Endothelial cell of umbilical vein (primary cell): ENCODE results near the gene KCNH8. TPM values are rescaled to one million over a fixed set of nuclear protein-coding genes. Genes with fewer than 3 reads are reported as not detected.

Experiments
- BruUV-seq: library from RNA; stranded (reverse); fragments of 400-500 nt; replicated peaks from 2 replicates; lab custom pipeline; 2021; lab: Mats Ljungman, UMichigan
- CTCF ChIA-PET: fragments of 300-600, 350-600 bp; sonication (Branson Sonifier 250); formaldehyde crosslinking; loops from one replicate; lab custom pipeline; 2021; ENCODE audit warnings: antibody characterized with exemption, inconsistent platforms; lab: Charles Lee
- POLR2A ChIA-PET: fragments of 300-600, 350-600 bp; sonication (Branson Sonifier 250); formaldehyde crosslinking; loops from one replicate; lab custom pipeline; 2021; ENCODE audit warnings: antibody characterized with exemption, inconsistent platforms; lab: Charles Lee
- DNase-seq: peaks from one replicate; pipeline ENCODE4 v3.0.0-alpha.2; 2011; ENCODE audit warnings: low read depth, low spot score
- FAIRE-seq: peaks from 2 replicates; lab custom pipeline; 2011; peaks lifted over from hg19 to GRCh38; lab: Jason Lieb, UNC
- H2AFZ ChIP-seq: 2 replicates; pipeline ENCODE4 v1.6.0; 2012; ENCODE audit warnings: low read depth, low read length, control low read depth, inconsistent platforms
- H3K27ac ChIP-seq: 2 replicates; pipeline ENCODE4 v1.5.1; 2011; ENCODE audit warnings: low read depth, mild to moderate bottlenecking, control low read depth, low read length, moderate library complexity; ENCODE audit not compliant: insufficient read depth
- H3K27me3 ChIP-seq, 2 experiments: 2 replicates each; pipeline versions ENCODE4 v1.6.0 to v1.6.1; 2011; ENCODE audit warnings: low read length in 2 of 2, mixed read lengths in 1 of 2; ENCODE audit not compliant: control insufficient read depth in 2 of 2, insufficient read depth in 2 of 2
- H3K36me3 ChIP-seq, 2 experiments: 2 replicates in 1 of 2; 3 replicates in 1 of 2; pipeline ENCODE4 v1.5.1; 2011; ENCODE audit warnings: low read length in 2 of 2, mild to moderate bottlenecking in 1 of 2, moderate library complexity in 1 of 2; ENCODE audit not compliant: control insufficient read depth in 2 of 2, insufficient read depth in 2 of 2; ENCODE audit errors: extremely low read depth in 1 of 2
- H3K4me1 ChIP-seq: 3 replicates; pipeline ENCODE4 v1.5.1; 2011; ENCODE audit warnings: mild to moderate bottlenecking, low read length; ENCODE audit not compliant: control insufficient read depth, insufficient read depth; ENCODE audit errors: extremely low read depth
- H3K4me2 ChIP-seq: 2 replicates; pipeline ENCODE4 v1.6.1; 2011; ENCODE audit warnings: low read length, control low read depth, mixed read lengths; ENCODE audit not compliant: insufficient read depth
- H3K4me3 ChIP-seq, 3 experiments: fragments of 200-600 bp in 1 of 3; sonication (generic), shearing (Covaris generic) in 1 of 3; replicated peaks in 1 of 3; 2 replicates each; pipeline ENCODE4 v1.5.1; 2011 to 2016; ENCODE audit warnings: control low read depth in 3 of 3, low read length in 3 of 3, mild to moderate bottlenecking in 2 of 3, inconsistent platforms in 1 of 3, low read depth in 1 of 3, moderate library complexity in 1 of 3; ENCODE audit not compliant: insufficient read depth in 1 of 3
- H3K79me2 ChIP-seq: 2 replicates; pipeline ENCODE4 v1.6.0; 2012; ENCODE audit warnings: low read length, inconsistent platforms; ENCODE audit not compliant: control insufficient read depth, insufficient read depth
- H3K9ac ChIP-seq: replicated peaks from 2 replicates; pipeline ENCODE3; 2011; ENCODE audit warnings: low read length, control low read depth; ENCODE audit not compliant: insufficient read depth; ENCODE audit errors: extremely low read depth
- H3K9me1 ChIP-seq: replicated peaks from 3 replicates; pipeline ENCODE4 v1.6.0; 2011; ENCODE audit warnings: mild to moderate bottlenecking, low read length; ENCODE audit not compliant: control insufficient read depth, insufficient read depth; ENCODE audit errors: extremely low read depth
- H3K9me3 ChIP-seq: replicated peaks from 2 replicates; pipeline ENCODE4 v1.5.1; 2012; ENCODE audit warnings: low read length, inconsistent platforms; ENCODE audit not compliant: control insufficient read depth, insufficient read depth
- H4K20me1 ChIP-seq: replicated peaks from 2 replicates; pipeline ENCODE3; 2011; ENCODE audit warnings: mild to moderate bottlenecking, low read length; ENCODE audit not compliant: control insufficient read depth, insufficient read depth; ENCODE audit errors: extremely low read depth
- EZH2 ChIP-seq: IDR thresholded peaks from 2 replicates; pipeline ENCODE4 v1.6.1; 2012; ENCODE audit warnings: borderline replicate concordance, low read depth, mild to moderate bottlenecking, moderate library complexity, low read length, inconsistent platforms; ENCODE audit not compliant: severe bottlenecking
- FOS ChIP-seq: IDR thresholded peaks from 2 replicates; pipeline ENCODE4 v1.6.1; 2011; ENCODE audit warnings: mild to moderate bottlenecking, low read length, moderate library complexity, borderline replicate concordance; ENCODE audit not compliant: insufficient read depth
- GATA2 ChIP-seq: IDR thresholded peaks from 2 replicates; pipeline ENCODE4 v1.7.0; 2011; ENCODE audit warnings: low read depth, mild to moderate bottlenecking, moderate library complexity, mixed read lengths, low read length; ENCODE audit not compliant: insufficient read length, insufficient read depth
- MYC ChIP-seq: IDR thresholded peaks from one replicate; pipeline ENCODE4 v1.6.1; 2011; ENCODE audit warnings: mild to moderate bottlenecking, low read depth, low read length
- POLR2A ChIP-seq: IDR thresholded peaks from 2 replicates; pipeline ENCODE4 v1.6.1; 2012; ENCODE audit warnings: low read depth, mild to moderate bottlenecking, control low read depth, low read length
- dilution Hi-C: fragments of 300-500 bp; cut with MboI; formaldehyde crosslinking; loops from one replicate; pipeline ENCODE4 v1.15.0; 2019; ENCODE audit warnings: low sequenced_read_pairs; ENCODE audit not compliant: extremely low pct_ligation_motif_present
- intact Hi-C: fragments of 100-400 bp; cut with micrococcal nuclease; formaldehyde crosslinking; loops from one replicate; pipeline ENCODE4 v1.10.0; 2022
- polyA plus RNA-seq, 4 experiments: library from polyadenylated mRNA; depleted of rRNA in 3 of 4; stranded (reverse) in 3 of 4; unstranded in 1 of 4; fragments of >200 nt; gene quantifications; 2 replicates each; pipeline versions ENCODE4 v1.2.1 to v1.2.3, GENCODE V29; 2011 to 2012; ENCODE audit warnings: missing spikeins in 1 of 4
- total RNA-seq: library from RNA; stranded (reverse); gene quantifications from 2 replicates; pipeline ENCODE4 v1.2.3, GENCODE V29; 2021
- TF ChIP-seq, protein P1 (sequence below): IDR thresholded peaks from 2 replicates; pipeline ENCODE4 v1.6.1; 2011; ENCODE audit not compliant: insufficient read depth, insufficient read length
- TF ChIP-seq, protein P2 (sequence below), 2 donors: IDR thresholded peaks; 1 replicate in 1 of 2; 2 replicates in 1 of 2; pipeline ENCODE4 v1.5.1; 2011; ENCODE audit warnings: low read length in 2 of 2, mild to moderate bottlenecking in 2 of 2, moderate library complexity in 2 of 2, control low read depth in 1 of 2, inconsistent platforms in 1 of 2, low read depth in 1 of 2; ENCODE audit not compliant: insufficient read depth in 1 of 2; ENCODE audit errors: extremely low read depth in 1 of 2

The KCNH8 gene
- total and polyA plus RNA-seq, 2 donors (not counting 3 experiments of a cell fraction or from before 2014, with no cell fraction given), result not detected

DNA sequence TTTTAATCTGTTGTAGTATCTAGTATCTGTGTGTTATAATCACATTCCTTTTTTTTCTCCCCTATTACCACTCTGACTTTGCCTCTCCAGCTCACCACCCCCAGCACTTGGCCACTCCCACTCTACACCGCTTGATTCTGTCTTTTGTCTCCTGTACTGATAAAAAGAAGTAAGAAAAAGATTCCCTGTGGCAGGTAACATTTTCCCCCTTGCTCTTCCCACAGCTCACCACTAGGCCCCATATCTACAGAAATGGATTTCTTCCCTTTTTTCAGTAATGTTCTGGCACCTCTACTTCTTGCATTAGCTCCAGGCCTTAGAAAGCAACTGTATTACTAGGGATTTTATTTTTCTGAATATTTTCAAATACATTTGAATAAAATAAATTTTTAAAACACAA, 25.6 kb downstream of the KCNH8 start:
- FAIRE-seq, result no peak
- no TSS peak for BruUV-seq
- H2AFZ ChIP-seq, result no peak overlapping the region

More for the DNA sequence above, 25.6 kb downstream of the KCNH8 start:
- Histone ChIP-seq H3K27me3 (no peaks in the 10 kb centered on the region), H3K36me3 (no peaks in the 10 kb centered on the region), H3K4me1 (no peaks in the 10 kb centered on the region), H3K4me2 (no peak overlapping the region), H3K9ac (no peak overlapping the region), H4K20me1 (no peaks in the 10 kb centered on the region), H3K4me3 (no peak overlapping the region), H3K9me1 (no peaks in the 10 kb centered on the region), H3K9me3 (peaks cover 2% of the 10 kb centered on the region), H3K79me2 (no peaks in the 10 kb centered on the region), H3K27ac (no peak overlapping the region)
- intact Hi-C loops (no loop called here), dilution Hi-C loops (no loop called here)
- TF ChIP-seq GATA2 (no peak), MYC (no peak), FOS (no peak), EZH2 (no peak), POLR2A (no peak)
- TF ChIP-seq, protein P1, sequence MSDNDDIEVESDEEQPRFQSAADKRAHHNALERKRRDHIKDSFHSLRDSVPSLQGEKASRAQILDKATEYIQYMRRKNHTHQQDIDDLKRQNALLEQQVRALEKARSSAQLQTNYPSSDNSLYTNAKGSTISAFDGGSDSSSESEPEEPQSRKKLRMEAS, result no peak
- TF ChIP-seq, protein P2, sequence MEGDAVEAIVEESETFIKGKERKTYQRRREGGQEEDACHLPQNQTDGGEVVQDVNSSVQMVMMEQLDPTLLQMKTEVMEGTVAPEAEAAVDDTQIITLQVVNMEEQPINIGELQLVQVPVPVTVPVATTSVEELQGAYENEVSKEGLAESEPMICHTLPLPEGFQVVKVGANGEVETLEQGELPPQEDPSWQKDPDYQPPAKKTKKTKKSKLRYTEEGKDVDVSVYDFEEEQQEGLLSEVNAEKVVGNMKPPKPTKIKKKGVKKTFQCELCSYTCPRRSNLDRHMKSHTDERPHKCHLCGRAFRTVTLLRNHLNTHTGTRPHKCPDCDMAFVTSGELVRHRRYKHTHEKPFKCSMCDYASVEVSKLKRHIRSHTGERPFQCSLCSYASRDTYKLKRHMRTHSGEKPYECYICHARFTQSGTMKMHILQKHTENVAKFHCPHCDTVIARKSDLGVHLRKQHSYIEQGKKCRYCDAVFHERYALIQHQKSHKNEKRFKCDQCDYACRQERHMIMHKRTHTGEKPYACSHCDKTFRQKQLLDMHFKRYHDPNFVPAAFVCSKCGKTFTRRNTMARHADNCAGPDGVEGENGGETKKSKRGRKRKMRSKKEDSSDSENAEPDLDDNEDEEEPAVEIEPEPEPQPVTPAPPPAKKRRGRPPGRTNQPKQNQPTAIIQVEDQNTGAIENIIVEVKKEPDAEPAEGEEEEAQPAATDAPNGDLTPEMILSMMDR (IDR thresholded peaks at IDR 0.05; ENCODE audit: extremely low read depth in 1 of 2, insufficient read depth in 1 of 2, low read depth in 1 of 2, low read length in 2 of 2), result no peak
- POLR2A ChIA-PET, result no interaction called here
- no peak for DNase-seq
- CTCF ChIA-PET, result no interaction called here
